Astrocyte of the spinal cord (primary cell): ENCODE data around the gene FLT1.

Source experiments
- DNase-seq: peaks from one replicate; pipeline ENCODE4 v3.0.0; 2011; ENCODE audit warnings: low read depth, low spot score
- H3K4me3 ChIP-seq: 2 replicates; pipeline ENCODE4 v1.5.1; 2011; ENCODE audit warnings: low read depth, mild to moderate bottlenecking, low read length, moderate library complexity
- CTCF ChIP-seq: IDR thresholded peaks from 2 replicates; pipeline ENCODE4 v1.5.1; 2012; ENCODE audit warnings: low read depth, mild to moderate bottlenecking, low read length, inconsistent platforms
- in situ Hi-C: cut with HindIII; loops from 2 replicates; pipeline ENCODE4 v1.10.0; 2017; ENCODE audit warnings: low sequenced_read_pairs

FLT1 gene

GRCh38 chr13:28468023-28468915 lies 26.7 kb downstream of the FLT1 start:
- in situ Hi-C loops = no loop called here
- DNase-seq = no peak
- no peak for TF ChIP-seq CTCF

GRCh38 chr13:28467034-28467433 lies 27.9 kb downstream of the FLT1 start:
- H3K4me3 ChIP-seq = no peak overlapping the region
- DNase-seq = no peak
- in situ Hi-C loops = no loop called here
- no peak for TF ChIP-seq CTCF

More at GRCh38 chr13:28468023-28468915, 26.7 kb downstream of the FLT1 start:
- no peak overlapping the region for H3K4me3 ChIP-seq

GRCh38 chr13:28466151-28466550 lies 28.8 kb downstream of the FLT1 start:
- TF ChIP-seq CTCF = no peak
- H3K4me3 ChIP-seq = no peak overlapping the region
- in situ Hi-C loops = no loop called here
- no peak for DNase-seq

GRCh38 chr13:28464861-28465460 lies 30.0 kb downstream of the FLT1 start:
- in situ Hi-C loops = no loop called here
- no peak for DNase-seq
- TF ChIP-seq CTCF = no peak
- H3K4me3 ChIP-seq = no peak overlapping the region

- H3K4me3 ChIP-seq = no peak overlapping the region
- TF ChIP-seq CTCF = no peak
- no peak for DNase-seq
- in situ Hi-C loops = no loop called here
Measured at GRCh38 chr13:28463481-28463880, 31.4 kb downstream of the FLT1 start.

GRCh38 chr13:28459911-28460310 lies 35.0 kb downstream of the FLT1 start:
- in situ Hi-C loops = no loop called here
- no peak for TF ChIP-seq CTCF
- DNase-seq = no peak
- H3K4me3 ChIP-seq = no peak overlapping the region
